ENCODE data around the gene AMOT. TPM values are rescaled to one million over a fixed set of nuclear protein-coding genes. Genes with fewer than 3 reads are reported as not detected.

Gene AMOT
- polyA plus RNA-seq, 4 donors, result 67.9 to 74.8 (median 69.4) TPM

DNA sequence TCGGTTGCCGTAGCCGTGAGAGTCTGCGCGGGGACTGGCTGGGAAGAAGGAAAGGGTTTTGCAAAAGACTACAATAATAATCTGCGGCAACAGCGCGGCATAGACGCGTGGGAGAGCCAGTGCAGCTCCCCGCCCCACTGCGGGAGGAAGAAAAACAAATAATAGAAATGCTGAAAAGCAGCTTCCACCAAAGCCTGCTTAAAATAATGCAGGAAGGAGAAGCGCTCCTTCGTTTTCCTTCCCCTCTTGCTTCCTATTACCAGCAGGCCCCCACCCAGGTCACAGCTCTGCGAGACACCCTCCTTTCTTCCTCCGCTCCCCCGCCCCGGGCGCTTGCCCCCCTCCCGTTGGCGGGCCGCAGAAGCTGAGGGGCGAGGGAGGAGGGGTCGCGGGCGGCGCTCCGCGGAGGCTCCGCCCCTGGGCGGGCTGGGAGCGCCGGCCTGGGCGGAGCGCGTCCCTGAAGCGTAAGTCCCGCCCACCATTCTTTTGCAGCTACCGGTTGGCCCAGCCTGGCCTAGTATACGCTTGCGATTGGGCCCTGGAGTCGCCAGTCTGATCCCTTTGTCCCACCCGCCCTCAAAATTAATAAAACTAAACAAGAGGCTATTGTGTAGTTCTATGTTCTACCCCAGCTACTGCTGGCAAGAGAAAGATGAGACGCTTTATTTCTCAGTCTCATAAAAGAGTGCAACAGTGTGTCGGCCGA is 636 bp upstream of the AMOT start:
- peak in 3 of 4 donors; percentile 67 to 81 (median 71) for DNase-seq (ENCODE audit: low read depth in 4 of 4, low spot score in 3 of 4)

DNA sequence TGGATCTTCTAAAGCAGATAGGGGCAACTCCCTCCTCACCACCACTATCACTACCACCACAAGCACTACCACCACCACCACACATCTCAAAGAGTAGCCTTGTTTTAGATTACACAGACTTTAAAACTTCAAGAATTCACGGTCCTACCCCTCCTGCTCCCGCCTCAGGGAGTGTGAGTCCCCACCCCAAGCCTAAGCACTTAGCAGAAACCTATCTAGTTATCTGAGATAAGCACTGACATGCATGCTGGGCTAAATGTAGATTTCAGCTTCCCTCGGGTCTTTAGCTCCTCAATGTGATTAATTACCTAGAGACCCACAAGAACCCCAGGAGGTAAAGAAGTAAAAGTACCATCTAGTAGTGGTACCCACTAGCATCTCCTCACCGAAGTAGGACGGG is 775 bp downstream of the AMOT start:
- no peak for DNase-seq (ENCODE audit: low read depth in 4 of 4, low spot score in 3 of 4)

DNA sequence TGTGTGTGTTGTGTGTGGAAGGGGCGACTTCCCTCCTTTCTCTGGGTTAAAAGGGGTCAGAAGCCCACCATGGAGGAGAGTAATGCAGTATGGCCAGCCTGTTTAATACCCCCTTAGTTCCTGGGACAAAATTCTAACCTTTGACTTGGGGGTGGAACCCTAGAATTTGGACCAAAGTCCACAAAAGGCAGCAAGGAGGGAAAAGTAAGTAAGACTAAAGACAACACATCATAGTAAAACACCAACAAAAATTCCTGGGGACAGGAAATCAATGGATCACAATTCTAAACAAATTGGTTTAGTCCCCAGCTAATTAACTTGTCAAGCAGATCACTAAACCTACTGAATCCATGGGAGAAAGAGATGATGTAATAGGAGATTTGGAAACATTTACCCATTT is 3.1 kb downstream of the AMOT start:
- DNase-seq (ENCODE audit: low read depth in 4 of 4, low spot score in 3 of 4), result no peak

DNA sequence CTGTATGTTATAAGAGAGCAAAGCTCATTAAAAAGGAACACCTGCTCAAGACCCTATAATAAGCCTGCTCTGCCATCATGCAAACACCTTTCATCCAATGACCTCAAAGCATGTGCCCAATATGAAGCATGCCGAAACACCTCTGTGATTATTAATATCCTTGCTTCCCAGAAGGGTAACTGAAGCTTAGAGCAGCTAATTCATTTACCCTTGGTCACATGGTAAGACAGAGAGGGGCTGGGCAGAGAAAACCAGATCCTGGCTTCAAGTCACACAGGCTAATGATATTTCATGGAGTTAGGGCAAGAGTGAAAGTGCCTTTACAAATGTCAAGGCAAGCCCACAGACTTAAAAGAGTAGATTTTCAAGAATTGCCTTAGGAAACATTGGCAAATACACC is 5.6 kb downstream of the AMOT start:
- no peak for DNase-seq (ENCODE audit: low read depth in 4 of 4, low spot score in 3 of 4)

DNA sequence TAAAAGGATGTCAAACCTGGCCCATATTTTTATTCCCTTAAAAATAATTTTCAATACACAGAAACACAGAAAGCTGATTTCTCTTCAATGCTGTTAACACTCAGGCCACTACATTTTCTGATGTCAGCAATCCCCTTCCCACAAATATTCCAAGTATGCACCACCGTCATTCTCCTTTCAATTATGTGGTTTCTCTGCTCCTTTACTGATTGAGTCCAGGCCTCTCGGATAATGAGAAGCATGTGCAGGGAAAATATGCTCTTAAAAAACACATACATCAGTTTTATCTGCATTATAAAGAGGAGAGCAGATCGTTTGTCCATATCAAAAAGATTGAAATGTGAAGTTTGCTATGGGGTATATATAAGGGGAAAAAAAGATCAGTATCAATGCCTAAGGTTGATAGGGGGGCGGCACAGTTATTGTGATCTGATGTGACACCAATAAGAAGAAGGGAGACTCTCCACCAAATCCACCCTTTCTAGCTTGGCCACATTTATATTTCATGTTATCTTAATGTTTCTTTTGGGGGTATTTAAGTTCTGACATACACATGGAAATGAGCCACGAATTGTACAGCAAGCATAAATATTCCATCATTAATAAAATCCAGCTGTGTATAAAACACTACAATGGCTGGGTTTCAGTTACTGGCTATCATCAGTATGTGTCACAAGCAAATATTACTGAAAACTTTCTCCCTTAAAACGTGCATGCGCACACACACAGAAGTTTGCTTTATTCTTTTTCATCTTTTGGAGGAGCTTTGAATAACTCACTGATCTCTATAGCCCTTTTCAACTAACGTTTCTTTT is 6.4 kb downstream of the AMOT start:
- no peak for DNase-seq (ENCODE audit: low read depth in 4 of 4, low spot score in 3 of 4)

DNA sequence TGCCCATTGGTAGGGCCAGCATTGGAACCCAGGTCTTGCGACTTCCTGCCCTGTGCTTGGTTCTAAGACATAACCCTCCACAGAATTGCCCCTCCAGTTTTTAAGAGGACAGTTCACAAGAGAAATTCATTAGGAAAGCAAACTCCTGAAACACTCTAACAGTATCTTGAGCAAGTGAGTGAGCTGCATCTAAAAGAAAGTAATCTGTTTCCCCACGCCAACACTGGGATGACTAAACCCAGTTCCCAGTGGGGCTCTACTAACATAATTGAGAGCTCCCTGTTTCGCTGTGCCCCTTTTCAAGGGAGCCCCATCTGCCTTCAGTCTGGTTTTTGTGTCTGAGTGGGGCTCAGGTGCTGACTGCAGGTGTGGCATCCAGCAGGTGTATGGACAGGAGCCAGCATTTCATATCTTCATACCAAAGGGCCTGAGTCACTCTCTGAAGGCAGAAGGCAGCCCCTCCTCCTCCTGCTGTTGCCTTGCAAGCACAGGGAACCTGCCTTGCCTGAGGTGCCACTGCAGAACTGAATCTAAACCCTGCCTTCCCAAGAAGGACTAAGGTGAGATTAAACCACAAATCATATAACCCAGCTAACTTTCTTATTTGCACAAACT is 8.0 kb downstream of the AMOT start:
- no peak for DNase-seq (ENCODE audit: low read depth in 4 of 4, low spot score in 3 of 4)

DNA sequence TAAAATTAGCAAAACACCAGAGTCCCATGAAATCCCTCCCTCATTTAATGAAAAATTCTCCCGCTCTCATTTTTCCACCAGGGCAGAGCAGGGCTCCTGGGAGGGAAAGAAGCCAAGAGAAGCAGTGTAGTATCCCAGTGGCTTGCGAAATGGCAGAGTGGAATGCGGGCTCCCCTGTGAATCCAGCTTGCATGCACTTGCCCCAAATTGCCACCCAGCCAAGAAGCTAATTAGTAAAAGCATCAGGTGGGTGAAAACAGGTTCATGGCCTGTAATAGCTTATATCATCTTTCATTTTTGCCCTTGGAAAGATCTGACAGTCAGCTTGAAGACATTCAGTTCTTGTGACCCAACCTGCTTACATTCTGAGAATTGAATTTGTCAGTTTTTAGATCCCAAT is 10.1 kb downstream of the AMOT start:
- no peak for DNase-seq (ENCODE audit: low read depth in 4 of 4, low spot score in 3 of 4)

DNA sequence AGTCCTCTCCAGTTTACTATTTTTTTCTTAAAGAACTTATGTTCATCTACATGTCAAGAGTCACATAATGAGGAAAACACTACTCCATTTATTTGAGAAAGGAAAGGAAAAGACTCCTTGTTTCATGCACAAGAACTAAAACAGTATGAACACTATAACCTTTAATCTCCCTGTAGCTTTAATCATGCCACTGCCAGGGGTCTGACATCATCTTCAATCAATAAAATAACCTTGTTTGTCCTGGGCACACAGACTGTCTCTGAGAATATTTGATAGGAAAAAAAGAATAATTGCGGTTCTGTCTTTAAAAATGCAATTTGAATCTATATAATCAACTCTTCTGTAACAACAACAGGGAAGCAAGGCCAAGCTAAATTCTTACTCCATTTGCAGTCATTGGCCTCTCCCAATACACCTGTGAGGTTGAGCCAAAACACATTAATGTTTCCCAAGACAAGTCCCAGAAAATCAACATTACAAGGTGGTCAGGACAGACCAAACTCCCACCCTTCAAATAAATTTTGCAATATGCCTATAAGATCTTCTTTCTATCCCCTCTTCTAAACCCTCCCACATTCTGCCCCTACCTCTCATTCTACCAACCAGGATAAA is 13.2 kb downstream of the AMOT start:
- DNase-seq (ENCODE audit: low read depth in 4 of 4, low spot score in 3 of 4), result no peak

DNA sequence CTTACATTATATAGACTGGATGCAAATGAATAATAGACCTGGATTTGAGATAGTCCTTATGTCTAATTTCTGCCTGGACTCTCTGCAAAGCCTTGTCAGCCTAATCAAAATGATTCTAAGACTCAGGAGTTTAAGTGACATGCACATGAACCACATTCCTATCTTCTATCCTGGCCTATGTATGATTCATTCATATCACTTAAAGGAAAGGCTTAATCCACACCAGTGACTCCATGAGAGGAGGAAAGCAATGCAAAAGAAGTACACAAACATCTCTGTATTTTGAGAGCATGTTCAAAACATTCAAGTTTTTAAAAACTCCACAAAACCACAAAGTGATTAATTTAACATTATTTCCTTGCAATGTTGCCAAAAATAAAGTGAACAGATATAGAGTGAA is 14.6 kb downstream of the AMOT start:
- DNase-seq (ENCODE audit: low read depth in 4 of 4, low spot score in 3 of 4), result no peak

DNA sequence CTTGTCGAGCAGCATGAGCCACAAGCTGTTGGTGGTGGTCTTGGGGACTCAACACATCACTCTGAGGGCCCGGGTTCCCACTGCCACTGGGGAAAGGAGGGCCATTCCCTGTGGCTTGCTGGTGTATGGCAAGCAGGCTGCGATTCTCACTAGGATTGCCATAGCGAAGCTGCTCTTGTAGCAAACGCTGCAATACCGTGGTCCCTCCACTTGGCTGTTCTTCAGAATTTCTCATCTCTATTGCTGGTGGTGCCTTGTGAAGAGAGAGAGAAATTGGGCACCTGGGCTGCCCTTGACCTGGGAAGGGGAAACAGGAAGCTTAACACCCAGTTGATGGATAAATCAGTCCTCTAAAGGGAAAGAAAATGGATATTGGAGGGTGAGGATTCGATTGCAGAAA is 17.7 kb downstream of the AMOT start:
- no peak for DNase-seq (ENCODE audit: low read depth in 4 of 4, low spot score in 3 of 4)

DNA sequence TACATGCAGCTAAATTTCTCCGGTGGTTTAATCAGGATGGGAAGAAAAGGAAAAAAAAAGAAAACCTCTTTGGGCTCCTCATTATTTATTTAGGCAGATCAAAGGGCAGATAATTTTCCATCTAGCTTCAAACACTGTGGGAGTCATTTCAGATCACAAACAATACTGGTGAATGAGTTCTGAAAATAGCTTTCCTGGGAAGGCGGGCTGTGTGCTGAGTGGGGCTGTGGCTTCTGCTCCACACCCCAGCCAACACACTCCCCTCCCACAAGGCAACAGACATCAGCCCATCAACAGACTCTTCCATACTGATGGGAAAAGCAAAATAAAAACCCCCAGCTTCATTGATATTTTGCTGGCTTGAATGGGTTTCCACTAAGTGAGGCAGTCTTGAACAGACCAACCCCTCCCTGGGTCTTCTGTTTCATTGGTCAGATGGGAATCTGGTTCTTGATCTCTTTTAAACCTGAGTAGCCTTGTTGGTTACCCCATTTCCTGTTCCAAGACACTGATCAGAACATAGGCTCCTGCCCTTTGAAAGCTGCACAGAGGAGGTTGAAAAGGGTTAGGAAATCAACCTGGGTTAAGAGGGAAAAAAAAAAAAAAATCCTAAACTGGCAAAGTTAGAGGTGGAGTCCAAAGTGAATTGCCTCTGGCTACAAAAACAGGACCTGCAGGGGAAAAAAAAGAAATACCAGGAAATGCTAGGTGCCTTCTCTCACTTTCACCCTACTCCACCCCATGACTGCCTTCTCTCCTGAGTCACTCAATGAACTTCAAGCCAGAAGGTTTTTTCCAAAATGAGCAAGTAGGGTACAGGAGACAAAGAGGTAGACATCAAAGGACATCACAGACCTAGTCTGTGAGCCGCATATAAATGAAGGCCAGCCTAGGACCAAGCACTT is 20.0 kb downstream of the AMOT start:
- DNase-seq (ENCODE audit: low read depth in 4 of 4, low spot score in 3 of 4), result no peak

DNA sequence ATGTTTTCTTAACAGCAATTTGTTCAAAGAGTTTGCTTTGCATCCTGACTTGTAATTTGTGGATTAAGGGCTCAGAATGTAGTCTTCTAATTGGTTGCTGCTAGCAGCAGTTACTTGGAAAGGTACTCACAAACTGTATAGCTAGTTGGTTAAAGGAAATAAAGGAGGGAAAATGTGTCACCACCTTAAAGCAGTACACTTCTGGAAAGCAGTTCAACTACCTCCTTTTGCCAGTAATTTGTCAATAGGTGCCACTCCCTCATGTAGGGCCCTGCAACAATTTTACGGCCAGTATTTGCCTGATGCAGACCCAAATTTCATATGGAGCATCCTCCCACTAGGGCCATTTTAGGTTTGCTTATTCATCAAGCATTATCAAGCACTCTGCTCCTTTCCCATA is 20.8 kb downstream of the AMOT start:
- no peak for DNase-seq (ENCODE audit: low read depth in 4 of 4, low spot score in 3 of 4)

DNA sequence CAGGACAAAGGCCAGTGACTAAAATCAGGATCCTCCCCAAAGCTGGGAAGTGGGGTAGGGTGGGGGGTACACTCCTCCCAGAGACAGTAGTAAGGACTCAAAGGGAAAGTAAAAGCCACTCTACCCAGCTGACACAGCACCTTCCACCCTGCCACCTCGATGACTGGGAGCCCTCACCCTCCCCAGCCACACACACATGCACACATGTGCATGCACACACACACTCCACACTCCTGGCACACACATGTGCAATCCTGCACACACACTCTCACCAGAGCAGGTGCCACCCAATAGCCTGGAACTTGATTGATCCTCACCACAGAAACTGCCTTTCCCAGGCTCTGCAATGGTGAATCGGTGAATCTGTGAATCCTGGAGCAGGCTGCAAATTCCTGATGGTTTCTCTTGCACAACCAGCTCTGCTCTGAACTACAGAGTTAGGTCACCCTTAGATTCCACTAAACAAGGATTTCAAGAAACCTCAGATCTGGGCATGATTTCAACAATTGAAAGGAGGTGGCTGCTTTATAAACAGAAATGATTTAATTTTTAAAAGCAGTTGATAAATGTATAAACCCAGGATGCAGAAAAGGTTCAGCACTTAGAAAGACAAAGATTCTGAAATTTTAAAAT is 21.5 kb downstream of the AMOT start:
- DNase-seq (ENCODE audit: low read depth in 4 of 4, low spot score in 3 of 4), result no peak

DNA sequence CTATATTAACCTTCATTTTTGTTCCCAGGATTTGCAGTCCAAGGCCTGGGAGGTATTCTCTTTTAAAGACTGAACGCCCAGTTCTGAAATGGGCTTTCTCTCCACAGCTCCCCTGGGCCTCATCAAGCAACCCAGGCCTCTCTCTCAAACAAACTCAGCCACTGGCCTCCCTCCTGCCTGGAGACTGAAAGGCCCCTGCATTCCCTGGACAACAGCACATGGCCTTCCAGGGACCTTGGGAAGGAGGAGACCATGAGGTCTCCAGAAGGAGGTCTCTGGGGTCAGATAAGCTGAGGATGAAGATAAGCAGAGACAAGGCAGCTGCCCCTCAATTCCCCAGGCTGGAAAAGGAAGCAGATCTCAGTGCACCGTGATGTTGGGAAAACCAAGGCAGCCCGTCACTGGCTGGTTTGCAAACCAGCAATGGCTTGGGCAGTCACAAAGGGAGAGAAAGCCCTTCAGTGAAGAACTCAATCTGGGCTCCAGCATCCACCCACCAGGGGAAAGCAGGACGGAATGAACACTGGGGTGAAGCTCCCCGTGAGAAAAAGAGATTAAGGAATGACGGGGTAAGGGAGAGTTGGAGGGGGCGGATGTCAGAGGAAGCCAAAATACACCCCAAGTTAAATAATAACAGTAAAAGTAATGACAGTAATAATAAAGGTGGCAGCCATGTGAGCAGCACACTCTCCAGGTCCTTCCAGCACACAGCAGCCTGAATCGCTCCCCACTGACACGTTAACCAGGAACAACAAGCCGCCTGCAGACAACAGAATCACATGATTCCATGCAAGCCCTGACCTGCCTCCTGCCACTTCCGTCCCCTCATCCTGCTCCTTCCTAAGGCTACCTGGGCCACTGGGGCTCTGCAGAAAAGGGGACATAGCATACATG is 22.3 kb downstream of the AMOT start:
- DNase-seq (ENCODE audit: low read depth in 4 of 4, low spot score in 3 of 4), result no peak

DNA sequence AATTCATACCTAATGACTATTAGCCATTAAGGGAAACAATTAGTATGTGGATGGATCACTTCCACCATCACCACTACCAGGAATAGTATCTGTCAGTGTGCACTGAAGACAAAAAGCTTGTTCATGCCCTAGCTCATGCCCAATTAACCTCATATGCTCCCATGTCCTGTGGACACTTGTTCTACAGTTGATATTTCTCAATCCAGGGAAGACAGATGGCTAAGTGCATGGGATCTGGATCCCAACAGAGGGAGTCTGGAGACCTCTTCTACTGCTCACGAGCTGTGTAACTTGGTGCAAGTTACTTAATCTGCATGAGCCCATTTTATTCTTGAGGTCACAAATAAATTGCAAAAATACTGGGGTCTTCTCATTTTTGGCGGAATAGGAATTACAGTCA is 23.7 kb downstream of the AMOT start:
- no peak for DNase-seq (ENCODE audit: low read depth in 4 of 4, low spot score in 3 of 4)

DNA sequence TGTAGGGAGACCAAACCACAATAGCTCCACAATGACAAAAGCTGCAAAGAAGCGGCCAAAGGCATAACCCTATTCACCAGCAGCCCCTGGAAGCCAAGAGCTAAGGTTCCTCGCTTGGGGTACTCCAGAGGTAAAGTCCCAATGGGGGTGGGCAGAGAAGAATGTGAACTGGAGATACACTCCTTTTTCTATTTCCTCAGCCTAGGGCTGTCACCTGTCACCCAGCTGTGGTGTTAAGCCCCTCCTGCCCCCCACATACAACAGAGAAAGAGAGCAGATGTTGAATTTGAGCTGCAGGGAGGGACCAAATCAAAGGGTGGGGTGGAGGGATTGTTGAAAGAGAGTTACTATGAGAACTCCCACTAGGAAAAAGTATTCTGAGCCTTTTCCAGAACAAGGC is 26.1 kb downstream of the AMOT start:
- DNase-seq (ENCODE audit: low read depth in 4 of 4, low spot score in 3 of 4), result no peak

DNA sequence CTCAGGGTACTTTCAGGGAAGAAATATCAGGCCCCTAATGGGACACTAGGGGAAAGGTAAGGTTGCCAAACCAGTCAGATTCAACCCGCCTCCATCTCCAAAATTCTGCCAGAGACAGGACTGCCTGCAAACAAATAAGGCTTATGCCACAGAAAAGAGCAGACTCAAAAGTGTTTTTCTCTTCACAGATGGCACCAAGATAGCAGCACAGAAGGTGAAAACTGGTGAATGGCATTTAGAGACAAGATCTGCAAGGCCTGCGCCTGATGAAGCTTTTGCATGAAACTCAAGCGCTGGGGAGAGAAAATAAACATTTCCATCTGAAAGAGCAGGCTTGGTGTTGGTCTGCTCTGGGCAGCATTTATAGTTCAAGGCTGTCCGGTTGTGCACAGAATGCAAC is 27.9 kb downstream of the AMOT start:
- no peak for DNase-seq (ENCODE audit: low read depth in 4 of 4, low spot score in 3 of 4)

DNA sequence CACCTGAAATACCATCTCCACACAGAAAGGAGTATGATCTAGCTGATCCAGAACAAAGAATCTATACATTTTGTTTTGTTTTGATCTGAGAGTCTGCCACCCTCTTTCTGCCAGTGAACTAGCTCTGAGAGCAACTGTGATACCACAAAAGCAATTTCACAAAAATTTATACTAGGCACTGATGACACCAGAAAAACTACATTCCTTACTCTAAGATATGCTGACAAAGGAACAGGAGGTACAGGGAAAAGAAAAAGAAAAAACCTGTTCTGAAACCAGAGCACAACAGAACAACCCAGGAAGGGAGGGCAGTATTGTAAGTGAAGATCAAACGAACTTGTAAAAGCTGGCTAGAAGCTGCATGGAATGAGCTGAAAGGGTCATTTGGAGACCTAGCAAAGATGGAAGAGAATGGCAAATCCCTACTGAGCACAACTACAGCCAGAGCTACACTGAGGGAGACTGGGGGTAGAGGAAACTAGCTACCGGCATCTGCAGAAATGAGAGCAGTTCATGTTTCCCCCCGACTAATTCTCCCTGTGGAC is 31.9 kb downstream of the AMOT start:
- no peak for DNase-seq (ENCODE audit: low read depth in 4 of 4, low spot score in 3 of 4)

DNA sequence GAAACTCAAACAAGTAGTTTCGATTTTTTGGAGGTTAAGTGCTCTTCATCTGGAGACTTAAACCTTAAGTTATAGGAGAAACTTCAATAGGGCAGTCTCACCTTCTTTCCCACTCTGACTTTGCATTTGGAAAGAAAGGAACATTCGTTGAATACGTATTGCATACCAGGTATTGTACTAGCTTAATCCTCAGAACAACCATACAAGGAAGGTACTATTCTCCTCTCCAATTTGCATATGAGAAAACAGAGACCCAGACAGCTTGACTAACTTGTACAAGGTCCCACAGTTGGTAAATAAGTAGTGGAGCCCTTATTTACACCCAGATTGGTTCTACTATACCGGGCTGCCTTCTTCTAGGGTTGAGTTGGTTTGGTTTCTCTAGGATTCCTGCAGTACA is 32.6 kb downstream of the AMOT start:
- no peak for DNase-seq (ENCODE audit: low read depth in 4 of 4, low spot score in 3 of 4)

Measured in right renal pelvis (tissue), 4 donors.